Activated naive CD8-positive, alpha-beta T cell treated with anti-CD3 and anti-CD28 coated beads, Interleukin-2, amount 50 U/mL, for 24 hours (primary cell): ENCODE results near the gene MACROD2.

Experiments used
- ATAC-seq: fragments of 150-1000 bp; cut with Tn5 transposase; one replicate; pipeline ENCODE4 v1.10.0; 2021
- DNase-seq: peaks from one replicate; pipeline ENCODE4 v3.0.0; 2021
- H3K27ac Mint-ChIP-seq: one replicate; pipeline ENCODE4 v1.8.0; 2021; ENCODE audit warnings: mild to moderate bottlenecking, mixed read lengths
- H3K27me3 Mint-ChIP-seq: one replicate; pipeline ENCODE4 v1.8.0; 2021; ENCODE audit warnings: mixed read lengths
- H3K36me3 Mint-ChIP-seq: one replicate; pipeline ENCODE4 v1.8.0; 2021; ENCODE audit warnings: low read depth, mixed read lengths
- H3K4me1 Mint-ChIP-seq: one replicate; pipeline ENCODE4 v1.8.0; 2021; ENCODE audit warnings: mixed read lengths
- H3K4me3 Mint-ChIP-seq: one replicate; pipeline ENCODE4 v1.8.0; 2021; ENCODE audit warnings: mild to moderate bottlenecking, moderate library complexity, mixed read lengths
- H3K9me3 Mint-ChIP-seq: one replicate; pipeline ENCODE4 v1.8.0; 2021; ENCODE audit warnings: mixed read lengths

Gene MACROD2

DNA sequence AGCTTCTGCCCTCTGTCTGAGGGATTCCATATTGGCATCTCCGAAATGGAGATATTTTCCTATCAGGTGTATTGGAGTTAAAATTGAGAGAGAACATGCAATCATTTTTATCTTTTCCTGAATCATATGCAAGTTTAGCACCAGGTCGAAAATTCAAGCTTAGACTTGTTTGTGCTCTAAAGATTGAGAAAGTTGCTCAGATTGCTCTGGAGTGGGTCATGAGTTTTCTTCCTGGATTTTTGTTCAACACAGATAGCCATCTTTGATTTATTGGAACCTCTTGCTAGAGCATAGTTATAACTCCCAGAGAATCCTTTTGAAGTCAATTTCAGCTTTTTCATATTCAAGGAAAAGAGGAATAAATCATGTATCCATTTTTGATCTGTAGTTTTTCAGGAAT lies 715.6 kb downstream of the MACROD2 start:
- no peaks in the 10 kb centered on the region for H3K36me3 Mint-ChIP-seq
- H3K9me3 Mint-ChIP-seq, result peaks cover 10% of the 10 kb centered on the region
- no peaks in the 10 kb centered on the region for H3K4me1 Mint-ChIP-seq
- ATAC-seq, result no peak
- DNase-seq, result no peak
- H3K27me3 Mint-ChIP-seq, result no peaks in the 10 kb centered on the region
- H3K27ac Mint-ChIP-seq, result no peak overlapping the region
- no peak overlapping the region for H3K4me3 Mint-ChIP-seq

DNA sequence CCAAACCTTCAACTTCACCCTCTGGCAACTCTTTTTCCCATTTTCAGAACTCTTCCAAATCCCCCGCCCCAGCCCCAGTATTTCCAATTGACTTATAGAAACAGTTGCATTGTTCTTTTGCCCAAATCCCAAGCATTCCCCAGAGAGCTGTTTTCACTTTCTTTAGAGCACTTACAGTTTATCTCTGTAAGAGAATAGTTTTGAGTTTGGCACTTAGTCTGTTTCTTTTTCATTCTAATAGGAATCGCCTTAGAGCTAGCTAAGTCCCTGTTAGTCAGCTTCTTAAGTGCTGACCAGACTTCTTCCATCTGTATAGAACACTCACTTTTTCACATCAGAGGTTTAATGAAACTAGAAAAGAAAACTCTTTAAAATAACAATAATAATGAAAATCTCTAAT lies 716.3 kb downstream of the MACROD2 start:
- DNase-seq (no peak), ATAC-seq (no peak)
- Mint-ChIP-seq H3K36me3 (no peaks in the 10 kb centered on the region), H3K4me3 (no peak overlapping the region), H3K9me3 (peaks cover 10% of the 10 kb centered on the region), H3K27me3 (no peaks in the 10 kb centered on the region), H3K4me1 (no peaks in the 10 kb centered on the region), H3K27ac (no peak overlapping the region)

GRCh38 chr20:14712302-14712739 lies 717.0 kb downstream of the MACROD2 start:
- DNase-seq, result no peak
- ATAC-seq, result no peak
- no peak overlapping the region for H3K4me3 Mint-ChIP-seq
- H3K4me1 Mint-ChIP-seq, result no peaks in the 10 kb centered on the region
- H3K27me3 Mint-ChIP-seq, result no peaks in the 10 kb centered on the region
- H3K27ac Mint-ChIP-seq, result no peak overlapping the region
- peaks cover 10% of the 10 kb centered on the region for H3K9me3 Mint-ChIP-seq
- no peaks in the 10 kb centered on the region for H3K36me3 Mint-ChIP-seq

DNA sequence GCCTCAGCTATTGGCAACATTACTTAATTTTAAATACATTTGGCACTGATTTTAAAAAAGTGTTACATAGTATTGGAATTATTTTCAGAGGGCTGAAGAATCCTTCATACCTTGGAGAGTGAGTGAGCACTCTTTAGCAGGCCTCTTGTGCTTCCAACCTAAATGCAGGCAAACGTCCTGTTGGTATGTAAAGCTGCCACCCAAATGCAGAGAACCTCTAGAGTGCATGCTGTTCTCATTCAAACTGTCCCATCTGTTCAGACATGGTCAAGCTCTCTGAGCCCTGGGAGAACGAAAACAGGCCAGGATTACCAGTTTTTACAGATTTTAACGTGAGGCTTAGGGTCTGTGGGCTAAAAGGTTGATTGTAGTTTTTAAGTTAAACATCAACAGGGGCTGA lies 720.1 kb downstream of the MACROD2 start:
- no peaks in the 10 kb centered on the region for H3K4me1 Mint-ChIP-seq
- H3K36me3 Mint-ChIP-seq, result no peaks in the 10 kb centered on the region

DNA sequence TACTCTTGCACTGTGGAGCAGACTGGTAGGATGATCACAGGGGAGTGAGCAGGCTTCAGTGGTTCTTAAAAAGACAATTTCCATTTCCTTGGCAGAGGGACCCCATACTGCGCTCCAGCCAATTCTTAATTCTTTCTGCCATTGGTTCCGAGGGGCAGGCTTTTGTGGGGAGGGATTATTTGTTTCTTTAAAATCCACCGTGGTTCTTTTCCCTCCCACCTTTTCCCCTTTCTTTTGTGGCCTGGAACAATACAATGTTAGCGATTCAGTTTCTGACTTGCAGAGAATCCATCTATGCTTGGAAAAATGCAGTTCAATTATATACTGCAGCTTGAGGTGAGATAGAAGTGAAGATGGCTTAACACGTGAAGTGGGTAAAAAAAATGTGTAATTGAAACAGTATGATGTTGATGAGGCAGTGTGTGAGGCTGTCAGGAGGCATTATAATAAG lies 721.1 kb downstream of the MACROD2 start:
- no peak for ATAC-seq
- no peak overlapping the region for H3K4me3 Mint-ChIP-seq
- H3K27ac Mint-ChIP-seq, result no peak overlapping the region
- H3K36me3 Mint-ChIP-seq, result no peaks in the 10 kb centered on the region
- DNase-seq, result no peak
- no peaks in the 10 kb centered on the region for H3K4me1 Mint-ChIP-seq
- no peaks in the 10 kb centered on the region for H3K27me3 Mint-ChIP-seq
- peaks cover 10% of the 10 kb centered on the region for H3K9me3 Mint-ChIP-seq

More for the DNA sequence above, 720.1 kb downstream of the MACROD2 start:
- Mint-ChIP-seq H3K4me3 (no peak overlapping the region), H3K27me3 (no peaks in the 10 kb centered on the region), H3K27ac (no peak overlapping the region), H3K9me3 (peaks cover 10% of the 10 kb centered on the region)
- DNase-seq, result no peak
- ATAC-seq, result no peak

DNA sequence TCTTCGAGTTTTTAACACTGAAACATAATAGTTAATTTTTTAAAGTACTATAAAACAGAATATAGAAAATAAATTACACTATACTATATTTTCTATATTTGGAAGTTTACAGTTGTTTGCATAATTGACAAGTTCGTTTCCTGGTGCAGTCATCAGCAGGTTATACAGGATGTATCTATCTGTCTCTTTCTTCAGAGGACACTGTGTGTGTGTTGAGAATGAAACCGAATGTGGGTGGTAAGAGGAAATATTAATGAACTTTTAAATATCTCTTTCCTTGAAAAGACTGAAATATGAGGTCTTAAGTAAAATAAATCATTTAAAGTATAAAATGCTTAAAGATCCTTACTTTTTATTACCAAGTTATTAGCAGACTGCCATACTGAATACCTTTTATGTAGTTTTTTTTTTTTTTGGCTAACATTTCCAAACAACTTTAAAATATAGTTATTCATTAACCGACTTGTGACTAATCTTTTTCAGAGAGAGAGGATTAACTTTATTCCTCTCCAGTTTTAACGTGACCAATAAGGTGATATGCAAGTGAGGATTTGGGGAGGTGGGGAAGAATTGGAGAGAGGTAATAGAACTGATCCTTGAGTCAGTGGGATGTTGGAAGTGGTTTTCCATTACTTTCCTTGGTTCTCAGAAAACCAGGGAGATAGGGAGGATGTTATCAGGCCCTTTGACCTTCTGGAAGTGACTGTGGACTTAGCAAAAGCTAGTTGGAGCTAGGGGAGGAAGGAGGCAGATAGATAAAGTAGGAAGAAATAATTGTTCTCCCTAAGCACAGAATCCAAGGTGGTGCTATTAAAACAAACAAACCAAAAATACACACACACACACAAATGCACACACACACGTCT lies 722.1 kb downstream of the MACROD2 start:
- Mint-ChIP-seq H3K4me3 (no peak overlapping the region), H3K27me3 (no peaks in the 10 kb centered on the region), H3K9me3 (peaks cover 10% of the 10 kb centered on the region), H3K4me1 (no peaks in the 10 kb centered on the region), H3K27ac (no peak overlapping the region), H3K36me3 (no peaks in the 10 kb centered on the region)
- ATAC-seq (no peak), DNase-seq (no peak)

- H3K4me3 Mint-ChIP-seq, result no peak overlapping the region
- no peak overlapping the region for H3K27ac Mint-ChIP-seq
- H3K4me1 Mint-ChIP-seq, result no peaks in the 10 kb centered on the region
- no peaks in the 10 kb centered on the region for H3K36me3 Mint-ChIP-seq
- no peaks in the 10 kb centered on the region for H3K27me3 Mint-ChIP-seq
- no peaks in the 10 kb centered on the region for H3K9me3 Mint-ChIP-seq
- ATAC-seq (no peak), DNase-seq (no peak)
Measured at GRCh38 chr20:14720251-14720650, 724.9 kb downstream of the MACROD2 start.

GRCh38 chr20:14721926-14722452 lies 726.7 kb downstream of the MACROD2 start:
- no peak overlapping the region for H3K4me3 Mint-ChIP-seq
- H3K27ac Mint-ChIP-seq, result no peak overlapping the region
- H3K27me3 Mint-ChIP-seq, result no peaks in the 10 kb centered on the region
- ATAC-seq, result no peak
- H3K9me3 Mint-ChIP-seq, result no peaks in the 10 kb centered on the region
- no peaks in the 10 kb centered on the region for H3K36me3 Mint-ChIP-seq
- DNase-seq, result no peak
- H3K4me1 Mint-ChIP-seq, result no peaks in the 10 kb centered on the region

DNA sequence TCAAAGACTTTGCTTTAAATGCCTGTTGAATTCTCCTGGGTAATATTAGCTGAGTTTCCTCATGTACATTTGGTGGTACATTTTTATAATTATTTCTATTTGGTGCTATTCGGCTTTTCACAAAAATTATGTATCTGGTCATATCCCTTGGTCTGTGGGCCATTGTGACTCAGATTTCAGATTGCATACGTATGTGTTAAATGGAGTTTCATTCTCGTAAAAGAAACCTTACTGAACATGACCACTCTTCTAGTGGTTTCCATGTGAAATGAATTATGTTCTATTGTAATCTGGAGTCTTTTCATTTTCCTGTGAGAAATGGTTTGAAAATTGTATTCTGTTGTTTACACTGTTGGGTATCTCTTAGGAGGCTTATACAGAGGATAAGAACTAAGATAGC lies 728.3 kb downstream of the MACROD2 start:
- Mint-ChIP-seq H3K27ac (no peak overlapping the region), H3K4me3 (no peak overlapping the region), H3K36me3 (no peaks in the 10 kb centered on the region), H3K9me3 (no peaks in the 10 kb centered on the region), H3K4me1 (no peaks in the 10 kb centered on the region), H3K27me3 (no peaks in the 10 kb centered on the region)
- DNase-seq (no peak), ATAC-seq (no peak)

GRCh38 chr20:14724036-14724435 lies 728.7 kb downstream of the MACROD2 start:
- no peak overlapping the region for H3K4me3 Mint-ChIP-seq
- ATAC-seq (no peak), DNase-seq (no peak)
- H3K36me3 Mint-ChIP-seq, result no peaks in the 10 kb centered on the region
- no peak overlapping the region for H3K27ac Mint-ChIP-seq
- H3K9me3 Mint-ChIP-seq, result no peaks in the 10 kb centered on the region
- no peaks in the 10 kb centered on the region for H3K4me1 Mint-ChIP-seq
- H3K27me3 Mint-ChIP-seq, result no peaks in the 10 kb centered on the region

- ATAC-seq (no peak), DNase-seq (no peak)
- H3K27ac Mint-ChIP-seq, result no peak overlapping the region
- H3K4me3 Mint-ChIP-seq, result no peak overlapping the region
- no peaks in the 10 kb centered on the region for H3K27me3 Mint-ChIP-seq
- no peaks in the 10 kb centered on the region for H3K36me3 Mint-ChIP-seq
- no peaks in the 10 kb centered on the region for H3K9me3 Mint-ChIP-seq
- H3K4me1 Mint-ChIP-seq, result no peaks in the 10 kb centered on the region
Measured at GRCh38 chr20:14724468-14724867, 729.2 kb downstream of the MACROD2 start.

DNA sequence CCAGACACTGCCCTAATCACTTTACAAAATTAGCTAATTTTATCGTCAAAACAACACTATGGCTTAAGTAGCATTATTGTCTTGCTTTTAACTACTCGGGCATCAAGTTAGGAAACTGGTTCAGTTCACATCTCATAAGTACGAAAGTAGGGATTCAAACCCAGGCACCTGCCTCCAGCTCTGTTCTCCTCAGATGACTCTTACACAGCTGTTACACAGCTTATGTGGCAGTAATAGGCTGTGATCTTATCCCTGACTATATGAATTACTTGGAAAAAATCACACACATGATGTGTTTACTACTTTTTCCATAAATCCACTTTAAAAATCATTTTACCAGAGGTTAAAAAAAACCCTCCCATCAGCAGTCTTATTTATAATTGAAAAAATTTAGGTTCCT lies 731.3 kb downstream of the MACROD2 start:
- no peaks in the 10 kb centered on the region for H3K9me3 Mint-ChIP-seq
- no peaks in the 10 kb centered on the region for H3K27me3 Mint-ChIP-seq
- H3K36me3 Mint-ChIP-seq, result no peaks in the 10 kb centered on the region
- H3K27ac Mint-ChIP-seq, result no peak overlapping the region
- no peak overlapping the region for H3K4me3 Mint-ChIP-seq
- ATAC-seq (no peak), DNase-seq (no peak)
- H3K4me1 Mint-ChIP-seq, result no peaks in the 10 kb centered on the region

DNA sequence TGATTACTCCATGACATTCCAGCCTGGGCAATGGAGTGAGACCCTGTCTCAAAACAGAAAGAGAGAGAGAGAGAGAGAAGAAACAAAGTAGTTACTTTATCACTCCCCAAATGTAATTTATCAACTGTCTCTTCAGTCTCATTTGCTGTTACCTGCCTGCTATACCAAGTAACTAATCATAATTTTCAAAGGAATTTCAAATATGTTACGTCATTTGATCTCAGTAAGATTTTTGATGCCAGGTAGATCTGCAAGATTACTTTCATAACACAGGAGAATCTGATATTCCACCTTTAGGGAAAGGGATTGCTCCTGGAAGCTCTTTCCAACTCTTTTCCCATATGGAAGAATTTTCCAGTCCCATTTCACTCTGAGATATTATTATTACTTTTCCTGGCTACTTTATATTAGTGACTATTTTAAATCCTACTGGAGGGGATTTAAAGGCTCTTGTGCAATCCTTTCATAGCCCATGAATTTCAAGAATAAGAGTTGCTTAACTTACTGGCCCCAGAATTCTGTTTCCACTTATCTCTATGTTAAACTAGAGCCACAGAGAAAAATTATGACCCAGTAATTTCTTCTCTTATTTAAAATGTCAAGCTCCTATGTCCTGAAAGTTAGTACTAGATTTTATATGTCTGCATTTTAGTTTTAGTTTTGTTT lies 732.3 kb downstream of the MACROD2 start:
- Mint-ChIP-seq H3K4me1 (no peaks in the 10 kb centered on the region), H3K4me3 (no peak overlapping the region), H3K27me3 (no peaks in the 10 kb centered on the region), H3K27ac (no peak overlapping the region), H3K36me3 (no peaks in the 10 kb centered on the region), H3K9me3 (no peaks in the 10 kb centered on the region)
- ATAC-seq, result no peak
- DNase-seq, result no peak

DNA sequence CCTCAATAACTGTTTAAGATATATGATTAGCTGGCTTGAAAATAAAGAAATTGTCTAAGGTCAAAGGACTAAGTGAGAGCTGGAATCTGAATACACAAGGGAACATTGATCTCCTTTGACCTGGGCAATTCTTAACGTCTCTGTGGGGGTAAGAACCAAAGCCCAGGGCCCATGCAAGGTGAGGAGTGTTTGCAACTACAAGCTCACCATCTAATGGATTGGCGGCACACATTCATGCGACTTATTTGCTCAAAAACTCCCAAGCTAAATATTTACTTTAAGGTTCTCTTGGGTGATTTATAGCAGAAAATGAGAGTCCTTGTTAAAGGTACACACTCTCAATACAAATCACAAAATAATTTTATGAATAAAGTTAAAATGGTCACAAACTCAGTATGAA lies 734.1 kb downstream of the MACROD2 start:
- no peak for DNase-seq
- no peak overlapping the region for H3K27ac Mint-ChIP-seq
- H3K4me1 Mint-ChIP-seq, result no peaks in the 10 kb centered on the region
- no peaks in the 10 kb centered on the region for H3K27me3 Mint-ChIP-seq
- no peak for ATAC-seq
- no peak overlapping the region for H3K4me3 Mint-ChIP-seq
- no peaks in the 10 kb centered on the region for H3K36me3 Mint-ChIP-seq
- no peaks in the 10 kb centered on the region for H3K9me3 Mint-ChIP-seq

DNA sequence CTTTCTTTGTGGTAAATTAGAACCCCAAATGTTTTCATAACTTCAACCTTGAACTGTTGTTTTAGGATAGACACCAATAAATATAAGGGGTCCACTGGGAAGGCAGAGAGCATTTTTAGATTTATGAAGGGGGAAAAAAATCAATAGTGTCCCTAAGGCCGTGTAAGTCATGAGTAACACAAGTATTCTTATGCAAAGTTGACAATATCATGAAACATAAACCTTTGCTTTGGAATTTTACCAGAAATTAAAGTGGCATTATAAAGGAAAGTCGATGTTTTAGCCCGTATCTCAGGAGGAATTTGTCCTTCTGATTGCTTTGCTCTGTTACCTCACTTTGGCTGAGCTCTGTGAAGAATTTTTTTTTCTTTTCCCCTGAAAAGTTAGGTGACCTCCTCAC lies 737.0 kb downstream of the MACROD2 start:
- no peak for DNase-seq
- Mint-ChIP-seq H3K27ac (no peak overlapping the region), H3K4me3 (no peak overlapping the region), H3K36me3 (no peaks in the 10 kb centered on the region), H3K4me1 (no peaks in the 10 kb centered on the region), H3K27me3 (no peaks in the 10 kb centered on the region), H3K9me3 (peaks cover 6% of the 10 kb centered on the region)
- no peak for ATAC-seq
